ENCODE results near the gene OLA1. TPM values are rescaled to one million over a fixed set of nuclear protein-coding genes. Genes with fewer than 3 reads are reported as not detected.
A peak's percentile ranks its signal among the peaks of the same experiment; 100 is the strongest.
"Not testable (repeated sequence)": the region's sequence is repeated elsewhere in the genome, so short reads cannot be mapped to it uniquely, and the experiment has no call there.

OLA1 gene
- total RNA-seq, 1 experiment from 2014 or later: 124 TPM

DNA sequence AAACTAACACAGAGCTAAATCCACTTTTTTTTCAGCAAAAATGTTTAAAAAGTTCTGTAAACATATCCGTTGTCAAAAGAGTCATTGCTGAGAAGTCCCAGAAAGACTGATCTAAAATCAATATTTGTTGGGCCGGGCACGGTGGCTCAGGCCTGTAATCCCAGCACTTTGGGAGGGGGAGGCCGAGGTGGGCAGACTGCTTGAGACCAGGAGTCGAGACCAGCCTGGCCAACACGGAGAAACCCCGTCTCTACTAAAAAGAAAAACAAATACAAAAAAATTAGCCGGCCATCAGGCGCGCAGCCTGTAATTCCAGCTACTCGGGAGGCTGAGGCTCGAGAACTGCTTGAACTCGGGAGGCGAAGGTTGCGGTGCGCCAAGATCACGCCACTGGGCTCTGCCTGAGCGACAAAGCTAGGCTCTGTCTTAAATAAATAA lies 1.4 kb downstream of the OLA1 start:
- no TSS peak for BruUV-seq (replicated peaks)
- Mint-ChIP-seq H3K9me3 (ENCODE audit: low read depth, unreplicated experiment) (no peaks in the 10 kb centered on the region), H3K4me3 (ENCODE audit: low read depth, unreplicated experiment) (peak overlapping the region; percentile 99), H3K4me1 (ENCODE audit: low read depth, unreplicated experiment) (no peaks in the 10 kb centered on the region), H3K36me3 (ENCODE audit: insufficient read depth, unreplicated experiment) (peaks cover 39% of the 10 kb centered on the region), H3K27me3 (ENCODE audit: unreplicated experiment) (no peaks in the 10 kb centered on the region), H3K27ac (ENCODE audit: unreplicated experiment) (peak overlapping the region; percentile 86)
- CTCF ChIA-PET: interaction anchor here (0.5 to 0.6 kb wide), 3 partner anchors 13 to 94 kb away, joined by 3 to 5 read pairs (median 4); no protein-coding TSS in a partner anchor
- peak; percentile 40 for DNase-seq
- intact Hi-C loops (cut with micrococcal nuclease; ENCODE audit: unreplicated experiment): no loop called here
- TF ChIP-seq, protein P1, sequence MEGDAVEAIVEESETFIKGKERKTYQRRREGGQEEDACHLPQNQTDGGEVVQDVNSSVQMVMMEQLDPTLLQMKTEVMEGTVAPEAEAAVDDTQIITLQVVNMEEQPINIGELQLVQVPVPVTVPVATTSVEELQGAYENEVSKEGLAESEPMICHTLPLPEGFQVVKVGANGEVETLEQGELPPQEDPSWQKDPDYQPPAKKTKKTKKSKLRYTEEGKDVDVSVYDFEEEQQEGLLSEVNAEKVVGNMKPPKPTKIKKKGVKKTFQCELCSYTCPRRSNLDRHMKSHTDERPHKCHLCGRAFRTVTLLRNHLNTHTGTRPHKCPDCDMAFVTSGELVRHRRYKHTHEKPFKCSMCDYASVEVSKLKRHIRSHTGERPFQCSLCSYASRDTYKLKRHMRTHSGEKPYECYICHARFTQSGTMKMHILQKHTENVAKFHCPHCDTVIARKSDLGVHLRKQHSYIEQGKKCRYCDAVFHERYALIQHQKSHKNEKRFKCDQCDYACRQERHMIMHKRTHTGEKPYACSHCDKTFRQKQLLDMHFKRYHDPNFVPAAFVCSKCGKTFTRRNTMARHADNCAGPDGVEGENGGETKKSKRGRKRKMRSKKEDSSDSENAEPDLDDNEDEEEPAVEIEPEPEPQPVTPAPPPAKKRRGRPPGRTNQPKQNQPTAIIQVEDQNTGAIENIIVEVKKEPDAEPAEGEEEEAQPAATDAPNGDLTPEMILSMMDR (IDR thresholded peaks at IDR 0.05; ENCODE audit: unreplicated experiment): no peak

DNA sequence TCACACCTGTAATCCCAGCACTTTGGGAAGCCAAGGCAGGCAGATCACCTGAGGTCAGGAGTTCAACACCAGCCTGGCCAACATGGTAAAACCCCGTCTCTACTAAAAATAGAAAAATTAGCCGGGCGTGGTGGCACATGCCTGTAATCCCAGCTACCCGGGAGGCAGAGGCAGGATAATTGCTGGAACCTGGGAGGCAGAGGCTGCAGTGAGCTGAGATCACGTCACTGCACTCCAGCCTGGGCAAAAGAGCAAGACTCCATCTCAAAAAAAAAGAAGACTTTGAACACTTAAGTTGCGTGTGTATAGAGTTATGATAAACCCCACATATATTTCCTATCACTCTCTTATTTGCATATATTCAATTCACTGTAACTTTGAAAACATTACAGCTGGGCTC lies 2.7 kb downstream of the OLA1 start:
- DNase-seq; H3K4me1 Mint-ChIP-seq (ENCODE audit: low read depth, unreplicated experiment); CTCF ChIA-PET; BruUV-seq (replicated peaks); H3K9me3 Mint-ChIP-seq (ENCODE audit: low read depth, unreplicated experiment); intact Hi-C loops (cut with micrococcal nuclease; ENCODE audit: unreplicated experiment); H3K27ac Mint-ChIP-seq (ENCODE audit: unreplicated experiment); H3K4me3 Mint-ChIP-seq (ENCODE audit: low read depth, unreplicated experiment); H3K27me3 Mint-ChIP-seq (ENCODE audit: unreplicated experiment): not testable (repeated sequence)
- peaks cover 39% of the 10 kb centered on the region for H3K36me3 Mint-ChIP-seq (ENCODE audit: insufficient read depth, unreplicated experiment)

DNA sequence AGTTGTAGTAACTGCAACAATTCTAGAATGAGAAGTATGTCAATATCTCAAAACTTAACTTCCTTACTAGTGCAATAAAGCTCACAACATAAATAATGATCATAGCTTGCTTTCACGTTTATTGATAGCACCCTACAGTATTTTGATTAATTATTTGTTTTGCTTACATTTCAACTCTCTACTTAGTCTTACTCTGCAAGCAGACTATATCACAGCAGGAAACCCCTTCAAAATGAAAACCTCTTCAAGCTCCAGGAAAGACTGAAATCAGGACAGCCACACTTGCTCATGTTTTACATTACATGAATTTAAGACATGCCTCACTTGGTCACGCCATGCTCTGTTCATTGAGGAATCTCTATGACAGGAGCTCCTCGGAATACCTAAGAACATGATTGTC lies 3.3 kb downstream of the OLA1 start:
- H3K9me3 Mint-ChIP-seq (ENCODE audit: low read depth, unreplicated experiment): no peaks in the 10 kb centered on the region
- CTCF ChIA-PET: no interaction called here
- no peak for DNase-seq
- no peak overlapping the region for H3K27ac Mint-ChIP-seq (ENCODE audit: unreplicated experiment)
- H3K36me3 Mint-ChIP-seq (ENCODE audit: insufficient read depth, unreplicated experiment): peaks cover 39% of the 10 kb centered on the region
- no peaks in the 10 kb centered on the region for H3K27me3 Mint-ChIP-seq (ENCODE audit: unreplicated experiment)
- no TSS peak for BruUV-seq (replicated peaks)
- no peak overlapping the region for H3K4me3 Mint-ChIP-seq (ENCODE audit: low read depth, unreplicated experiment)
- intact Hi-C loops (cut with micrococcal nuclease; ENCODE audit: unreplicated experiment): no loop called here
- no peaks in the 10 kb centered on the region for H3K4me1 Mint-ChIP-seq (ENCODE audit: low read depth, unreplicated experiment)
- TF ChIP-seq, protein P1 (IDR thresholded peaks at IDR 0.05; ENCODE audit: unreplicated experiment): no peak

DNA sequence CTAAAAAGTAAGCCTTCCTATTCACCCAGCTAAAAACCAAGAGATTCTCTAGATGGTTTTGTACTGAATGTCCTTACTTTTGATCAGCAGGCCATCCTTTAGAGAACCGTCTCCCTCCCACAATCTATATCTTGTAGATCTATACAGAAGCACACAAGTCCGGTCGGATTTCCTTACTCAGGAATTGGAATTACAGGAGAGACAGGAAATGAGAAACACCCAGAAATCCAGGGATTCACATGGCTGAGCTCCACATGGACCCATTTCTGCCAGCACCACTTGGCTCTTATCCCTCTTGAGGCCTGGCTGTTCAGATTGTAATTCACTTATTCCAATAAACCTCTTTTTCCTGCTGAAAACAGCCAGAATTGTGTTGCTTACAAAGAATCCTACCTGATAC lies 4.5 kb downstream of the OLA1 start:
- H3K27ac Mint-ChIP-seq (ENCODE audit: unreplicated experiment): no peak overlapping the region
- H3K27me3 Mint-ChIP-seq (ENCODE audit: unreplicated experiment): no peaks in the 10 kb centered on the region
- peaks cover 38% of the 10 kb centered on the region for H3K36me3 Mint-ChIP-seq (ENCODE audit: insufficient read depth, unreplicated experiment)
- H3K9me3 Mint-ChIP-seq (ENCODE audit: low read depth, unreplicated experiment): no peaks in the 10 kb centered on the region
- intact Hi-C loops (cut with micrococcal nuclease; ENCODE audit: unreplicated experiment): no loop called here
- DNase-seq: no peak
- no TSS peak for BruUV-seq (replicated peaks)
- no peak overlapping the region for H3K4me3 Mint-ChIP-seq (ENCODE audit: low read depth, unreplicated experiment)
- TF ChIP-seq, protein P1 (IDR thresholded peaks at IDR 0.05; ENCODE audit: unreplicated experiment): no peak
- no peaks in the 10 kb centered on the region for H3K4me1 Mint-ChIP-seq (ENCODE audit: low read depth, unreplicated experiment)
- CTCF ChIA-PET: interaction anchor here (0.6 kb wide), 1 partner anchor 553 kb away, joined by 6 read pairs; no protein-coding TSS in a partner anchor

DNA sequence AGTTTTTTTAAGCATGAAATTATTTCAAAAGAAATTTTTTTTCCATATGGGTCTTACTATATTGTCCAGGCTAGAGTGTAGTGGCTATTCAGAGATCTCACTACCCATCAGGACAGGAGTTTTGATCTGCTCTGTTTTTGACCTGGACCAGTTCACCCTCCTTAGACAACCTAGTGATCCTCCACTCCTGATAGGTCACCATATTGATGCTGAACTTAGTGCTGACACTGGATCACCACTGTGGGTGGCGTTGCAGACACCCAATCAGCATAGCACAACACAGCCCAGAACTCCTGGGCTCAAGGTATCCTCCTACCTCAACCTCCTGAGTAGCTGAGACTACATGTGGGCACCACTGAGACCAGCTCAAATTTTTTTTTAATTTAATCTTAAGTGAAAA lies 8.2 kb downstream of the OLA1 start:
- Mint-ChIP-seq H3K27ac (ENCODE audit: unreplicated experiment) (no peak overlapping the region), H3K9me3 (ENCODE audit: low read depth, unreplicated experiment) (no peaks in the 10 kb centered on the region), H3K36me3 (ENCODE audit: insufficient read depth, unreplicated experiment) (peaks cover 6% of the 10 kb centered on the region), H3K4me1 (ENCODE audit: low read depth, unreplicated experiment) (peaks cover 9% of the 10 kb centered on the region), H3K27me3 (ENCODE audit: unreplicated experiment) (no peaks in the 10 kb centered on the region), H3K4me3 (ENCODE audit: low read depth, unreplicated experiment) (no peak overlapping the region)
- no peak for DNase-seq
- CTCF ChIA-PET: interaction anchor here (0.6 to 1.2 kb wide), 3 partner anchors 45 to 1156 kb away, joined by 3 to 5 read pairs (median 4); no protein-coding TSS in a partner anchor
- intact Hi-C loops (cut with micrococcal nuclease; ENCODE audit: unreplicated experiment): no loop called here
- TF ChIP-seq, protein P1 (IDR thresholded peaks at IDR 0.05; ENCODE audit: unreplicated experiment): no peak
- BruUV-seq (replicated peaks): no TSS peak

Data from Calu3 (cell line).